ENCODE data around the gene SOX1. TPM values are rescaled to one million over a fixed set of nuclear protein-coding genes. Genes with fewer than 3 reads are reported as not detected.

Gene SOX1
- total RNA-seq, 6 donors from 2014 or later, result not detected

DNA sequence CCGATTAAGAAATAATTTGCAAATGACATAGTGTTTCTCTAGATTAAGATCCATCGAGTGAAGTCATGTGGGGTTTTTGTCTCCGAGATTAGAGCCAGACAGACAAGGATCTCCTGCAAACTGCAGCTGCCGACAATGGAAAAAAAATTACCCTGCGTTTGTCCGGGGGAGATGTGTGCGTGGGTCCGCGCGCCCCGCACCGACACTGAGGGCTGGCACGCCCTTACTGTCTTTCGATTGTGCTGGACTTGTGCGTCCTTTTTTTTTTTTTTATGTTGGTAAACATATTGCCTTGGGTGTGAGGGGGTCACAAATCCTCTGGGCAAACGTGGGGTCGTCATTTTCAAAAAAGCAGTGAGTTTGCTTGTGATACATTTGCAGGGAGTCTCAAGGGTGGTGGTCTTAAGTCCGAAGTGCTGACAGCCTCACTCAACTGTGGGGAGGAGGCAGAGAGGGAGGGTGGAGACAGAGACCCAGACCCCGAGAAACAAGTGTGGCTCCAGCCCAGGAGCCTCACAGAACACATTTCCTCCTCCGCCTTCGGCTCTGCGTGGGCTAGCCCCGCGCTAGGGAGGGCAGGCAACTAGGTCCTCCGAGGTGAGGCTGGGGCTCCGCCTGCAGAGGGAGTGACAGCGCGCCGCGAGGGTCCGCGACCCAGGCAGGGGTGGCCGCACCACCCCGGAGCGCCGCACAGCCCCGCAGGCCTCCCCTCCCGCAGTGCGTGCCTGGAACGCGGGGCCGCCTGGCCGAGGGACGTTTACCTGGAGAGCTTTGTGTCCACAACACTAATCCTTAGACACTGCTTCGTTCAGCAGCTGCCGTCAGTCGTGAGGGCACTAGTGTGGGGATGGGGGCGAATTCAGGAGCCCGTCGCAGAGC is 11.7 kb upstream of the SOX1 start:
- H3K9me3 ChIP-seq, result no peaks in the 10 kb centered on the region
- no peak overlapping the region for H3K27ac ChIP-seq
- TF ChIP-seq EP300 (IDR thresholded peaks at IDR 0.05) (no peak), POLR2A (IDR thresholded peaks at IDR 0.05) (no peak), POLR2AphosphoS5 (IDR thresholded peaks at IDR 0.05) (no peak)
- ATAC-seq (ENCODE audit: low FRiP score in 2 of 2) (no peak), DNase-seq (peak in 1 of 2 donors; percentile 63)
- H3K27me3 ChIP-seq, result peaks cover 0 to 68% (median 49%) of the 10 kb centered on the region in 4 donors
- WGBS, 2 donors, result 8 to 10% methylated on average over 35 to 42 of the region's 50 CpGs
- peaks cover 7 to 40% (median 14%) of the 10 kb centered on the region in 4 donors for H3K4me1 ChIP-seq
- no peaks in the 10 kb centered on the region for H3K36me3 ChIP-seq
- no peak overlapping the region for H3K4me3 ChIP-seq

DNA sequence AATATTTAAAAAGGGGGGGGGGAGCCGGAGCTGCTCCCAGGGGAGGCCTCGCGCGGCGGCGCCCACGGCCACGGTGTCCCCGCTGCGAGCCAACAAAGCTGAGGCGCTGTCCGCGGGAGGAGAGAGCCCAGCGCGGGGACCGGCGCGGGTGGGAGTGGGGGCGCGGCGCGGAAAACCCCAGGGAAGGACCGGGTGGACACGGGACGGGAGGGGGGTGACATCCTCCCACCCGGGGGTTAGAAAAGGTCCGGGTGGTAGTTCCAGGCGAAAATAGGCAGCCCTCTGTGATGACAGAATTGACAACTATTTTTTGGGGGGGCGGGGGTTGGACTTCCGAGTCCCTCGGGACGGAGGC is 11.1 kb upstream of the SOX1 start:
- H3K4me1 ChIP-seq, result peaks cover 7 to 40% (median 14%) of the 10 kb centered on the region in 4 donors
- no peak overlapping the region for H3K4me3 ChIP-seq
- no peaks in the 10 kb centered on the region for H3K9me3 ChIP-seq
- TF ChIP-seq POLR2AphosphoS5 (IDR thresholded peaks at IDR 0.05), result no peak
- TF ChIP-seq, protein P1, sequence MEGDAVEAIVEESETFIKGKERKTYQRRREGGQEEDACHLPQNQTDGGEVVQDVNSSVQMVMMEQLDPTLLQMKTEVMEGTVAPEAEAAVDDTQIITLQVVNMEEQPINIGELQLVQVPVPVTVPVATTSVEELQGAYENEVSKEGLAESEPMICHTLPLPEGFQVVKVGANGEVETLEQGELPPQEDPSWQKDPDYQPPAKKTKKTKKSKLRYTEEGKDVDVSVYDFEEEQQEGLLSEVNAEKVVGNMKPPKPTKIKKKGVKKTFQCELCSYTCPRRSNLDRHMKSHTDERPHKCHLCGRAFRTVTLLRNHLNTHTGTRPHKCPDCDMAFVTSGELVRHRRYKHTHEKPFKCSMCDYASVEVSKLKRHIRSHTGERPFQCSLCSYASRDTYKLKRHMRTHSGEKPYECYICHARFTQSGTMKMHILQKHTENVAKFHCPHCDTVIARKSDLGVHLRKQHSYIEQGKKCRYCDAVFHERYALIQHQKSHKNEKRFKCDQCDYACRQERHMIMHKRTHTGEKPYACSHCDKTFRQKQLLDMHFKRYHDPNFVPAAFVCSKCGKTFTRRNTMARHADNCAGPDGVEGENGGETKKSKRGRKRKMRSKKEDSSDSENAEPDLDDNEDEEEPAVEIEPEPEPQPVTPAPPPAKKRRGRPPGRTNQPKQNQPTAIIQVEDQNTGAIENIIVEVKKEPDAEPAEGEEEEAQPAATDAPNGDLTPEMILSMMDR (IDR thresholded peaks at IDR 0.05), result no peak
- TF ChIP-seq EP300 (IDR thresholded peaks at IDR 0.05), result no peak
- no peak for TF ChIP-seq POLR2A (IDR thresholded peaks at IDR 0.05)
- no peak for ATAC-seq (ENCODE audit: low FRiP score in 2 of 2)
- no peaks in the 10 kb centered on the region for H3K36me3 ChIP-seq
- peak in 1 of 2 donors; percentile 60 for DNase-seq
- WGBS, 2 donors, result 4 to 8% methylated on average over 18 to 29 of the region's 32 CpGs
- H3K27me3 ChIP-seq, result peaks cover 0 to 73% (median 50%) of the 10 kb centered on the region in 4 donors
- no peak overlapping the region for H3K27ac ChIP-seq

DNA sequence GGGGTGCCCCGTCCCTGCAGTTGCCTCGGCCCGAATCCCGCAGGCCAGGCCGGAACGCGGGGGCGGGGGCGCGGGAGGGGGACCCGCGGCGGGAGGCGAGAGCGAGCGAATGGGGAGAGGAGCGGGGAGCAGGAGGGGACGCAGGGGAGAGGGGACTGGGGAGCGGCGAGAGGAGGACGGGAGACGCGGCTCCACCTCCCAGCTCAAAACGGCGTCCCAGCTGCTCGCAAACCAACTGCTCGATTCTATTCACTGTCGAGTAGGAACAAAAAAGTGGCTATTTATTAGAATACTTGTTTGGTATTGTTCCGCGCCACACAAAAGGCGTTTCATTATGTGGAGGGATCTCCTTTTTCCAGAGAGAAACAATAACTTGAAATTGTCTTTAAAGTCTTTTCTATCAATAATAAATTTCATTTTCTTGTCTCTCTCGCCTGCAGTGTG is 10.6 kb upstream of the SOX1 start:
- Histone ChIP-seq H3K9me3 (no peaks in the 10 kb centered on the region), H3K27me3 (peaks cover 0 to 78% (median 54%) of the 10 kb centered on the region in 4 donors), H3K36me3 (no peaks in the 10 kb centered on the region), H3K4me3 (no peak overlapping the region), H3K27ac (no peak overlapping the region), H3K4me1 (peaks cover 7 to 40% (median 14%) of the 10 kb centered on the region in 4 donors)
- WGBS, 2 donors, result 4 to 10% methylated on average over 16 to 32 of the region's 32 CpGs
- ATAC-seq (ENCODE audit: low FRiP score in 2 of 2) (no peak), DNase-seq (peak in 1 of 2 donors; percentile 64)
- TF ChIP-seq EP300 (IDR thresholded peaks at IDR 0.05) (no peak), POLR2AphosphoS5 (IDR thresholded peaks at IDR 0.05) (no peak), POLR2A (IDR thresholded peaks at IDR 0.05) (no peak)
- TF ChIP-seq, protein P1 (IDR thresholded peaks at IDR 0.05), result no peak

DNA sequence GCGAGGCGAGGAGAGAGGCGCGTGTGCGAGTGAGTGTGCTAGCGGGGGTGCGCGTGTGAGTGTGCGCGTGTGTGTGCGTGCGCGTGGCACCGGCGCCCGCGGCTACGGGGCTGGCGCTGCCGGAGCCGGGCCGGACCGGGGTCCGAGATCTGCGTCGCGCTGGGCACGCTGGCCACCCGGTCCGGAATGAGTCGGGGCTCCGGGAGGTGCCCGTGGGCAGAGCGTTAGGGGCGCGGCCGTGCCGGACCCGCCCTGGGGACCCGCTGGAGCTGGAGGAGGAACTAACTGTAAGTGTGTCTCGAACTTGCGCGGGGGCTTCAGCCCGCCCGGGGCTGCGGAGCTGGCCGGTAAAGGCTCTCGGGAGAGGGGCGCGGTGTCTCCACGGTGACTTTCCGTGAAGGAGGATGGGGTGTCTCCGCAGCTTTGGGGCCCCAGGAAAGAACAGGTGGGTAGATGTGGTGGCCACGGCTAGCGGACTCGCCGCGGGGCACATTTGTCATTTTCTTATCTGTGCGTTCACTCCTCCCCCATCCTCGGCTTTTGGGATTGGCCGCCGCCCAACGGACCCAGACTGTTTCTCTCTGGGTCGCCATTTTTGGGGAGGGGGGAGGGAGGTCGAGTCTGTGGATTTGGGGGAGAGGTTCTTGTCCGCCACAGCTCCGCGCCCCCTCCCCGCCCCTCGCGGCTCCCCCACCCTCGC is 10.1 kb upstream of the SOX1 start:
- Histone ChIP-seq H3K4me3 (no peak overlapping the region), H3K27me3 (peaks cover 0 to 83% (median 59%) of the 10 kb centered on the region in 4 donors), H3K27ac (no peak overlapping the region), H3K9me3 (no peaks in the 10 kb centered on the region), H3K36me3 (no peaks in the 10 kb centered on the region), H3K4me1 (peaks cover 7 to 40% (median 14%) of the 10 kb centered on the region in 4 donors)
- ATAC-seq (ENCODE audit: low FRiP score in 2 of 2) (no peak), DNase-seq (peak in 1 of 2 donors; percentile 80)
- 5 to 7% methylated on average over 17 to 63 of the region's 72 CpGs for WGBS, 2 donors
- TF ChIP-seq POLR2AphosphoS5 (IDR thresholded peaks at IDR 0.05), result no peak
- TF ChIP-seq EP300 (IDR thresholded peaks at IDR 0.05), result no peak
- TF ChIP-seq, protein P1 (IDR thresholded peaks at IDR 0.05), result no peak
- no peak for TF ChIP-seq POLR2A (IDR thresholded peaks at IDR 0.05)

DNA sequence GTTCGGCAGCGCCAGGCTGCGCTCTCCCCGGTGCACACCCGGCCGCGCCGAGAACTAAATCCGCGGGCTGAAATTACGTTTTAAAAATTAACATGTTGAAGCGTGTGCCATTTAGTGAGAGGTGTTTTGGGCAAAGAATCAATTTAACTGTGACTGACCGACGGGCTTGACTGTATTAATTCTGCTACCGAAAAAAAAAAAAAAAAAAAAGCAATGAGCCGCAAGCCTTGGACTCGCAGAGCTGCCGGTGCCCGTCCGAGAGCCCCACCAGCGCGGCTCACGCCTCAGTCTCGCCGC is 9.6 kb upstream of the SOX1 start:
- TF ChIP-seq POLR2A (IDR thresholded peaks at IDR 0.05) (no peak), EP300 (IDR thresholded peaks at IDR 0.05) (no peak), POLR2AphosphoS5 (IDR thresholded peaks at IDR 0.05) (no peak)
- TF ChIP-seq, protein P1 (IDR thresholded peaks at IDR 0.05), result no peak
- Histone ChIP-seq H3K4me1 (peaks cover 7 to 40% (median 14%) of the 10 kb centered on the region in 4 donors), H3K36me3 (no peaks in the 10 kb centered on the region), H3K27ac (no peak overlapping the region), H3K27me3 (peaks cover 0 to 87% (median 58%) of the 10 kb centered on the region in 4 donors), H3K4me3 (no peak overlapping the region), H3K9me3 (no peaks in the 10 kb centered on the region)
- WGBS, 2 donors, result 6% methylated on average over 22 to 25 of the region's 25 CpGs
- ATAC-seq (ENCODE audit: low FRiP score in 2 of 2), result no peak
- no peak for DNase-seq
